GM12865 (cell line): ENCODE data around the gene PRPF39.

Experiments used
- DNase-seq: peaks from one replicate; pipeline ENCODE4 v3.0.0; 2010; ENCODE audit warnings: low read depth
- H3K4me3 ChIP-seq: 2 replicates; pipeline ENCODE4 v1.5.1; 2011; ENCODE audit warnings: mild to moderate bottlenecking, low read depth, low read length, control low read depth
- TF ChIP-seq, protein P1 (sequence below): IDR thresholded peaks from 2 replicates; pipeline ENCODE4 v1.5.1; 2011; ENCODE audit warnings: low read length, control low read depth, low read depth, inconsistent platforms; ENCODE audit not compliant: insufficient read depth; ENCODE audit errors: missing control alignments

Gene PRPF39

DNA sequence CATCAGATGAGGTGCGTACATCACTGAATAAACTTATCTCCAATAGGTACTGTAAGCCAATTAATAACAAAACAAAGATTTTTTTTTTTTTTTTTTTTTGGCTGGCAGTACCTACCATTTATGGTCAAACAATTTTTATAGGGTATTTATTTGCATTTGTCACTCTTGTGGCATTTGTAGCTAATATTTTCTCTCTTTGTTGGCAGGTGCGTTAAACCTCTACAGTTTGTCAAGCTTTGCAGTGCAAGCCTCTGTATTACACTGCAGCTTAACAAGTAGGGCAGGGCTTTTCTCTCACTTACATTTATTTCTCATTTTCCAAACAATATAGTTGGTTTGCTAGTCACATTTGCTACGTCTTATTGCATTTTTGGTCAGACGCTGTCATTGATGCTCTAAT, 12.3 kb downstream of the PRPF39 start:
- TF ChIP-seq, protein P1, sequence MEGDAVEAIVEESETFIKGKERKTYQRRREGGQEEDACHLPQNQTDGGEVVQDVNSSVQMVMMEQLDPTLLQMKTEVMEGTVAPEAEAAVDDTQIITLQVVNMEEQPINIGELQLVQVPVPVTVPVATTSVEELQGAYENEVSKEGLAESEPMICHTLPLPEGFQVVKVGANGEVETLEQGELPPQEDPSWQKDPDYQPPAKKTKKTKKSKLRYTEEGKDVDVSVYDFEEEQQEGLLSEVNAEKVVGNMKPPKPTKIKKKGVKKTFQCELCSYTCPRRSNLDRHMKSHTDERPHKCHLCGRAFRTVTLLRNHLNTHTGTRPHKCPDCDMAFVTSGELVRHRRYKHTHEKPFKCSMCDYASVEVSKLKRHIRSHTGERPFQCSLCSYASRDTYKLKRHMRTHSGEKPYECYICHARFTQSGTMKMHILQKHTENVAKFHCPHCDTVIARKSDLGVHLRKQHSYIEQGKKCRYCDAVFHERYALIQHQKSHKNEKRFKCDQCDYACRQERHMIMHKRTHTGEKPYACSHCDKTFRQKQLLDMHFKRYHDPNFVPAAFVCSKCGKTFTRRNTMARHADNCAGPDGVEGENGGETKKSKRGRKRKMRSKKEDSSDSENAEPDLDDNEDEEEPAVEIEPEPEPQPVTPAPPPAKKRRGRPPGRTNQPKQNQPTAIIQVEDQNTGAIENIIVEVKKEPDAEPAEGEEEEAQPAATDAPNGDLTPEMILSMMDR = no peak
- no peak for DNase-seq
- no peak overlapping the region for H3K4me3 ChIP-seq

DNA sequence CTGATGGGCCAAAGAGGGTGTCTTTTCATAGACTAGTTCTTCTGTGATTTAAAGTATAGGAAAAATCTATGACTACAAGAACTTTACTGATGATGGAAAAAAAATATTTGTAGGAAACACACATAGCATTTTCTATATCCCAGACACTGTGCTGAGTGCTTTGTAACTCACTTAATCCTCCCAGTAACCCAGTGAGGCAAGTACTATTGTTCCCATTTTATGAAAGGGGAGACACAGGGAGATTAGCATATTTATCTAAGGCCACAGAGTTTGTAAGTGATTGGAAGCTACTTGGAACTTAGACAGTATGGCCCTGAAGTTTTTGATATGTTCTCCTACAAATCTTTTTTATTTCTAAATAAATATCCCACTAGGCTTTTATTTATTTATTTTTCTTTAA, 19.9 kb downstream of the PRPF39 start:
- DNase-seq = no peak
- TF ChIP-seq, protein P1 = no peak
- no peak overlapping the region for H3K4me3 ChIP-seq

DNA sequence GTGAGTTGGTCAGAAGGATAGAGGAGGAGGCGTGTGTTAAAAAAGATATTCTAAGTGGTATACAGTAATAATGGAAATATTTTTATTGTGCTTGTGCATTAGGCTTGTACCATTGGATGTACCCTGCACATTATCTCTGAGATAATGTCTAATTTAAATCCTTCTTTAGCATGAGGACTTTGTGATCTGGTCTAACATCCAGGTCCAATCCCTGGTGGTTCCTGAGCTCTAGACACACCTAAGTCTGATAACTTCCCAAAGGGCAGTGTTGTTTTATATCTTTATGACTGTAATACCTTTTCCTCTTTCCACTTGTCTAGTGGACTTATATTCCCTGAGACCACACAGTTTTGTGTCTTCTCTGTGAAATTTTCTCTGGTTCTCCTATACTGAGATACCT, 20.6 kb downstream of the PRPF39 start:
- H3K4me3 ChIP-seq = no peak overlapping the region
- no peak for DNase-seq
- TF ChIP-seq, protein P1 = no peak

DNA sequence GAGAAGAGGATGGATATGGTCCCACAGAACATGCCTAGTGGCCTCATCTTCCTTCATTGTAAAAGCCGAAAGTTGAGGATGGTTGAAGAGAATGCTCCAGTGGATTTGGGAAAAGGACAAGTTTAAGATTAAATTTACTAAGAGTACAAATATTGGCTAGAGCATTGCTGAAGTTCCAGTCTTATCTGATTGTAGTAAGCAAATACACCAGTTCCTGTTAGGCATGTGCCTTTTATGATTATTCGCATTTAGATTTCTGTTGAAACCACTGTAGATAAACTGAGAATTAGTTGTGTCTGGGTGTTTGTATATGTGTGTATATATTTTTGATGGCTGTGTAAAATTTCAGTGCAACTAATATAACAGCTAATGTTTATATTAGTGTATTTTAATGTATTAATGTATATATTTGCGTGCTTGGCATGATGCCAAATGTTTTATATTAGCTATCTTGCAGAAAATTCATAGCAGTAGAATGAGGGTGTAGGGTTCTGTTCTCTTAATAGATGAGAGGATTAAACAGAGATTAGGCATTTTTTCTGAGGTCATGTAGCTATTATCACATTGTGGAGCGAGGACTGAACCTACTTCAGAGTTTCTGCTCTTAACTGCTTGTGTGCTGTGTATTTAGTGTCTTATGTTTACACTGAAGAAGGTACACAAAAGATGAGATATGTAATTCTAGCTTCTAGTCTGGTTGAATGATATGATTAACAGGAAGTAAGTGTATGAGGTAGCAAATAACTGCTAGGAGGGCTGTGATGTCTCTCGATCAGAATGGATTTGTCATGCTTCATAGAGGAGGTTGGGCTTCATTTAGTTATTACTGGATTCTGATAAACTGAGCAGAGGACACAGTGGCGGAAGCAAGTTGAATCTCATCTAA, 29.2 kb downstream of the PRPF39 start:
- TF ChIP-seq, protein P1 = no peak
- no peak for DNase-seq
- no peak overlapping the region for H3K4me3 ChIP-seq

DNA sequence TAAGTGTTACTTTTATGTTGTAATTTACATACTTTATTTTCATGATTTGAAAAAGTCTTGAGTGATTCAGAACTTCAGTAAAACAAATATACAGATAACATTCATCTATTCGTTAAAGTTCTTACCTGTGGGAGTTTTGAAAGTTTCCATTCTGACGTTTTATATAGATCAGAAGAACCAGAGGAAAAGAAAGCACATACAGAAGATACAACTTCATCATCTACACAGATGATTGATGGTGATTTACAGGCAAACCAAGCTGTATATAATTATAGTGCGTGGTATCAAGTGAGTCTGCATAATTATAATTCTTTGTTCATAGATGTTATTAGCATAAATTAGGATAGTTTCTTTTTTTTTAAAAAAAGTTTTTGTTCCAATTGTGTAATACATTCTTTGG, 30.4 kb downstream of the PRPF39 start:
- TF ChIP-seq, protein P1 = no peak

DNA sequence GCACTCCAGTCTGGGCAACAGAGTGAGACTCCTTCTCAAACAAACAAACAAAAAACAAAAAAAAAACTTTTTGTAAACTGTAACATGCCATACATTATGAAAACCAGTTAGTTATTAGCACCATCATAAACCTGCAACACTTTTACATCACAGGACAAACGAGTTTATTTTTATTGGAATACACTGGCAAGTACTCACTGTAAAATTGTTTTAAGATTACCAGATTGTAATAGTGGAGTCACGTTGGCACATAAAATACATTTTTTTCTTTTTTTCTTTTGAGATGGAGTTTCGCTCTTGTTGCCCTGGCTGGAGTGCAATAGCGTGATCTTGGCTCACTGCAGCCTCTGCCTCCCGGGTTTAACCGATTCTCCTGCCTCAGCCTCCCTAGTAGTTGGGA, 34.7 kb downstream of the PRPF39 start:
- H3K4me3 ChIP-seq = no peak overlapping the region
- TF ChIP-seq, protein P1 = no peak
- no peak for DNase-seq

More for the DNA sequence above, 30.4 kb downstream of the PRPF39 start:
- no peak for DNase-seq
- H3K4me3 ChIP-seq = no peak overlapping the region

DNA sequence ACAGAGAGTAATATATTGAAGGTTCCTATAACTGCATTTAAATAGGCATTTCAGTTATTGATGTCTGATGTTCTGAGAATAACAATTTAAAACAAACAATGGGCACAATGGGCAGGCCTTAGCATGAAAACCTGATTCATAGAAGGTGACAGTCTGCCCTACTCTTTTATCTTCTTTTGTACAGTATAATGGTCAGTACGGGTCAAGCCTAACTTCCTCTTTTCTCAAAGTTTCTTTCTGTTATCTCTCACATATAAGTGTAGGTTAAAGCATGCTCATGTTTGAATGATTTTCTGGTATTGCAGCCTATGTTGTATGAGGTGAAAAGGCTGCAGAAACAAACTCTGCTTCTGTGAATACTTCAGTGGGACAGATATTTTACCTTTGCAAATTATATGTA, 36.2 kb downstream of the PRPF39 start:
- TF ChIP-seq, protein P1 = no peak

More for the DNA sequence above, 36.2 kb downstream of the PRPF39 start:
- H3K4me3 ChIP-seq = no peak overlapping the region
- DNase-seq = no peak
